NB4 (cell line): Measurements from ENCODE around the gene MVD.

ENCODE experiments used
- CTCF ChIP-seq: IDR thresholded peaks from one replicate; pipeline ENCODE4 v1.5.1; 2012; ENCODE audit warnings: low read depth, low read length
- MAX ChIP-seq: IDR thresholded peaks from 2 replicates; pipeline ENCODE4 v1.6.1; 2011; ENCODE audit warnings: low read depth, low read length

GRCh38 chr16:88653596-88654362 lies 9.1 kb downstream of the MVD start:
- TF ChIP-seq CTCF (no peak), MAX (no peak)
